Activated CD4-positive, alpha-beta T cell treated with anti-CD3 and anti-CD28 coated beads for 4 hours (primary cell): ENCODE results near the gene TIAM2.
"Not testable (repeated sequence)": the region's sequence is repeated elsewhere in the genome, so short reads cannot be mapped to it uniquely, and the experiment has no call there.

Source experiments
- DNase-seq, 2 donors: peaks; one replicate each; pipeline ENCODE4 v3.0.0-alpha.2; 2020

Gene TIAM2

GRCh38 chr6:155212106-155212505 is 217.0 kb downstream of the TIAM2 start:
- DNase-seq, result no peak

- no peak for DNase-seq
Measured at GRCh38 chr6:155212616-155213380, 217.7 kb downstream of the TIAM2 start.

GRCh38 chr6:155213611-155214372 is 218.7 kb downstream of the TIAM2 start:
- no peak for DNase-seq

- DNase-seq, result no peak
Measured at GRCh38 chr6:155215906-155216305, 220.8 kb downstream of the TIAM2 start.

- DNase-seq, result no peak
Measured at GRCh38 chr6:155216312-155217046, 221.4 kb downstream of the TIAM2 start.

GRCh38 chr6:155218711-155219110 is 223.6 kb downstream of the TIAM2 start:
- not testable (repeated sequence) for DNase-seq

- no peak for DNase-seq
Measured at GRCh38 chr6:155219299-155219698, 224.2 kb downstream of the TIAM2 start.

GRCh38 chr6:155219858-155220301 is 224.8 kb downstream of the TIAM2 start:
- DNase-seq, result no peak

GRCh38 chr6:155221086-155221485 is 226.0 kb downstream of the TIAM2 start:
- no peak for DNase-seq

- DNase-seq, result no peak
Measured at GRCh38 chr6:155222506-155222905, 227.4 kb downstream of the TIAM2 start.

- peak; percentile 32 to 39 for DNase-seq
Measured at GRCh38 chr6:155223646-155224451, 228.7 kb downstream of the TIAM2 start.

GRCh38 chr6:155224618-155225017 is 229.5 kb downstream of the TIAM2 start:
- DNase-seq, result no peak

- no peak for DNase-seq
Measured at GRCh38 chr6:155227046-155227445, 231.9 kb downstream of the TIAM2 start.

- no peak for DNase-seq
Measured at GRCh38 chr6:155228546-155229166, 233.5 kb downstream of the TIAM2 start.

- DNase-seq, result not testable (repeated sequence)
Measured at GRCh38 chr6:155230975-155231374, 235.9 kb downstream of the TIAM2 start.

- no peak for DNase-seq
Measured at GRCh38 chr6:155232848-155233247, 237.7 kb downstream of the TIAM2 start.

GRCh38 chr6:155234167-155234566 is 239.1 kb downstream of the TIAM2 start:
- DNase-seq, result no peak

- DNase-seq, result no peak
Measured at GRCh38 chr6:155234687-155235086, 239.6 kb downstream of the TIAM2 start.

- DNase-seq, result no peak
Measured at GRCh38 chr6:155235087-155235486, 240.0 kb downstream of the TIAM2 start.

- no peak for DNase-seq
Measured at GRCh38 chr6:155237613-155238012, 242.5 kb downstream of the TIAM2 start.

GRCh38 chr6:155240905-155241600 is 245.9 kb downstream of the TIAM2 start:
- DNase-seq, result no peak
